Astrocyte (in vitro differentiated cells and primary cell): ENCODE results near the gene YEATS4. TPM values are rescaled to one million over a fixed set of nuclear protein-coding genes. Genes with fewer than 3 reads are reported as not detected.

ENCODE experiments used
- DNase-seq: peaks from one replicate; pipeline ENCODE4 v3.0.0-alpha.2; 2010; ENCODE audit warnings: low read depth
- FAIRE-seq: peaks from 2 replicates; lab custom pipeline; 2011; peaks lifted over from hg19 to GRCh38; lab: Jason Lieb, UNC
- H2AFZ ChIP-seq: 2 replicates; pipeline ENCODE4 v1.6.0; 2012; ENCODE audit warnings: low read depth, low read length, inconsistent platforms
- H3K27ac ChIP-seq: 2 replicates; pipeline ENCODE4 v1.5.1; 2011; ENCODE audit warnings: low read depth, low read length, inconsistent platforms
- H3K27me3 ChIP-seq: 2 replicates; pipeline ENCODE4 v1.6.0; 2011; ENCODE audit warnings: low read length, inconsistent platforms; ENCODE audit not compliant: insufficient read depth
- H3K36me3 ChIP-seq: 2 replicates; pipeline ENCODE4 v1.5.1; 2011; ENCODE audit warnings: low read length, inconsistent platforms; ENCODE audit not compliant: insufficient read depth
- H3K4me1 ChIP-seq: 2 replicates; pipeline ENCODE4 v1.5.1; 2011; ENCODE audit warnings: low read length, inconsistent platforms; ENCODE audit not compliant: insufficient read depth
- H3K4me2 ChIP-seq: 2 replicates; pipeline ENCODE4 v1.6.0; 2012; ENCODE audit warnings: low read length, inconsistent platforms
- H3K4me3 ChIP-seq: 2 replicates; pipeline ENCODE4 v1.5.1; 2011; ENCODE audit warnings: low read depth, mild to moderate bottlenecking, low read length, inconsistent platforms; ENCODE audit not compliant: insufficient read depth
- H3K79me2 ChIP-seq: 2 replicates; pipeline ENCODE4 v1.6.0; 2012; ENCODE audit warnings: mild to moderate bottlenecking, low read length, inconsistent platforms; ENCODE audit not compliant: insufficient read depth
- H3K9ac ChIP-seq: 2 replicates; pipeline ENCODE4 v1.6.0; 2012; ENCODE audit warnings: mild to moderate bottlenecking, low read length, inconsistent platforms
- H3K9me3 ChIP-seq: 2 replicates; pipeline ENCODE4 v1.5.1; 2012; ENCODE audit warnings: low read depth, mild to moderate bottlenecking, low read length, inconsistent platforms; ENCODE audit not compliant: insufficient read depth
- H4K20me1 ChIP-seq: 2 replicates; pipeline ENCODE4 v1.6.0; 2012; ENCODE audit warnings: low read length, inconsistent platforms; ENCODE audit not compliant: insufficient read depth
- H3K27ac Mint-ChIP-seq: one replicate; pipeline ENCODE4 v1.8.0; 2021; ENCODE audit warnings: mild to moderate bottlenecking, mixed read lengths; ENCODE audit not compliant: unreplicated experiment
- H3K27me3 Mint-ChIP-seq: one replicate; pipeline ENCODE4 v1.8.0; 2021; ENCODE audit warnings: low read depth, mixed read lengths; ENCODE audit not compliant: unreplicated experiment
- H3K36me3 Mint-ChIP-seq: one replicate; pipeline ENCODE4 v1.8.0; 2021; ENCODE audit warnings: low read depth, mixed read lengths; ENCODE audit not compliant: unreplicated experiment
- H3K4me1 Mint-ChIP-seq: one replicate; pipeline ENCODE4 v1.8.0; 2021; ENCODE audit warnings: low read depth, mixed read lengths; ENCODE audit not compliant: unreplicated experiment
- H3K4me3 Mint-ChIP-seq: one replicate; pipeline ENCODE4 v1.8.0; 2021; ENCODE audit warnings: mild to moderate bottlenecking, moderate library complexity, mixed read lengths; ENCODE audit not compliant: unreplicated experiment
- H3K9me3 Mint-ChIP-seq: one replicate; pipeline ENCODE4 v1.8.0; 2021; ENCODE audit warnings: mild to moderate bottlenecking, mixed read lengths; ENCODE audit not compliant: unreplicated experiment
- EZH2 ChIP-seq: IDR thresholded peaks from 2 replicates; pipeline ENCODE4 v1.6.1; 2012; ENCODE audit warnings: mild to moderate bottlenecking, low read length, inconsistent platforms; ENCODE audit not compliant: insufficient read depth
- total RNA-seq: library from RNA; stranded (reverse); gene quantifications from 2 replicates; pipeline ENCODE4 v1.2.1, GENCODE V29; 2021
- TF ChIP-seq, protein P1 (sequence below): IDR thresholded peaks from 2 replicates; pipeline ENCODE4 v1.5.1; 2011; ENCODE audit warnings: low read depth, mild to moderate bottlenecking, inconsistent platforms, low read length, moderate library complexity; ENCODE audit not compliant: insufficient read depth

Gene YEATS4
- total RNA-seq, 1 donor from 2014 or later = 11.6 TPM

DNA sequence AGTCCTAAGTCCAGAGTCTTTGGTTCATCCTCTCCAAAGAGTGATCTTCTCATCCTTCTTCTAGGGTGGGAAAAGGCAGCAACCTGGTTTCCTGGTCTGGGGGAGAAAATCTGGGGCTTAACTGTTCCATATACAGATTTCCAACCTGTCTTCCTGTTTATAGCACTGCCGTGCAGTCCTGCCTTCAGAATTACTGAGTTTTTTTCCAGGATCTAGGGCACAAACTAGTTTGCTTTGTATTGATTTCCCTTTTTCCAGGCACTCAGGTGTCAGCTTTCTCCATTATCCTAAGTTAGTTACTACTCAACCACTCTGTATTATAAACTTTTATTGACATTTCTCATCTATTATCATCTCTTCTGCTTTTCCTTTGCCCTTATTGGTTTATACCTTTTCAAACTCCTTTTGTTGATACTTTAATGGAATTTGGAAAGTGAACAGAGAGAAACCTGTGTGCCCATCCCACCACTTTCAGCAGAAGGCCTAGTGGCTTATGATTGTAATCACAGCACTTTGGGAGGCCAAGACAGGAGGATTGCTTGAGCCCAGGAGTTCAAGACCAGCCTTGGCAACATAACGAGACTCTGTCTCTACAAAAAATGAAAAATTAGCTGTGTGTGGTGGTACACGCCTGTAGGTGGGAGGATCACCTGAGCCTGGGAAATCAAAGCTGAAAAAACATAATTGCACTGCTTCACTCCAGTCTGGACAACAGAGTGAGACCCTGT is 15.5 kb upstream of the YEATS4 start:
- Mint-ChIP-seq H3K4me3 (no peak overlapping the region), H3K27ac (no peak overlapping the region), H3K4me1 (peaks cover 3% of the 10 kb centered on the region), H3K9me3 (no peaks in the 10 kb centered on the region), H3K27me3 (peaks cover 8% of the 10 kb centered on the region), H3K36me3 (no peaks in the 10 kb centered on the region)
- H3K36me3 ChIP-seq = no peaks in the 10 kb centered on the region
- H3K9me3 ChIP-seq = no peaks in the 10 kb centered on the region
- no peak overlapping the region for H2AFZ ChIP-seq
- no peak overlapping the region for H3K4me3 ChIP-seq
- peaks cover 8% of the 10 kb centered on the region for H3K27me3 ChIP-seq
- no peak overlapping the region for H3K4me2 ChIP-seq
- DNase-seq = no peak
- H3K27ac ChIP-seq = no peak overlapping the region
- no peak for TF ChIP-seq EZH2
- TF ChIP-seq, protein P1, sequence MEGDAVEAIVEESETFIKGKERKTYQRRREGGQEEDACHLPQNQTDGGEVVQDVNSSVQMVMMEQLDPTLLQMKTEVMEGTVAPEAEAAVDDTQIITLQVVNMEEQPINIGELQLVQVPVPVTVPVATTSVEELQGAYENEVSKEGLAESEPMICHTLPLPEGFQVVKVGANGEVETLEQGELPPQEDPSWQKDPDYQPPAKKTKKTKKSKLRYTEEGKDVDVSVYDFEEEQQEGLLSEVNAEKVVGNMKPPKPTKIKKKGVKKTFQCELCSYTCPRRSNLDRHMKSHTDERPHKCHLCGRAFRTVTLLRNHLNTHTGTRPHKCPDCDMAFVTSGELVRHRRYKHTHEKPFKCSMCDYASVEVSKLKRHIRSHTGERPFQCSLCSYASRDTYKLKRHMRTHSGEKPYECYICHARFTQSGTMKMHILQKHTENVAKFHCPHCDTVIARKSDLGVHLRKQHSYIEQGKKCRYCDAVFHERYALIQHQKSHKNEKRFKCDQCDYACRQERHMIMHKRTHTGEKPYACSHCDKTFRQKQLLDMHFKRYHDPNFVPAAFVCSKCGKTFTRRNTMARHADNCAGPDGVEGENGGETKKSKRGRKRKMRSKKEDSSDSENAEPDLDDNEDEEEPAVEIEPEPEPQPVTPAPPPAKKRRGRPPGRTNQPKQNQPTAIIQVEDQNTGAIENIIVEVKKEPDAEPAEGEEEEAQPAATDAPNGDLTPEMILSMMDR = no peak
- H4K20me1 ChIP-seq = no peaks in the 10 kb centered on the region
- no peaks in the 10 kb centered on the region for H3K79me2 ChIP-seq
- FAIRE-seq = no peak
- no peak overlapping the region for H3K9ac ChIP-seq
- H3K4me1 ChIP-seq = no peaks in the 10 kb centered on the region

- Histone ChIP-seq H4K20me1 (no peaks in the 10 kb centered on the region), H3K9ac (no peak overlapping the region), H3K4me1 (no peaks in the 10 kb centered on the region), H2AFZ (no peak overlapping the region), H3K79me2 (no peaks in the 10 kb centered on the region), H3K9me3 (no peaks in the 10 kb centered on the region), H3K27me3 (peaks cover 8% of the 10 kb centered on the region), H3K4me3 (no peak overlapping the region), H3K27ac (no peak overlapping the region), H3K4me2 (no peak overlapping the region), H3K36me3 (no peaks in the 10 kb centered on the region)
- no peaks in the 10 kb centered on the region for H3K36me3 Mint-ChIP-seq
- peaks cover 5% of the 10 kb centered on the region for H3K27me3 Mint-ChIP-seq
- H3K27ac Mint-ChIP-seq = no peak overlapping the region
- TF ChIP-seq EZH2 = no peak
- TF ChIP-seq, protein P1 = no peak
- FAIRE-seq (no peak), DNase-seq (no peak)
- no peak overlapping the region for H3K4me3 Mint-ChIP-seq
- H3K4me1 Mint-ChIP-seq = peaks cover 3% of the 10 kb centered on the region
- no peaks in the 10 kb centered on the region for H3K9me3 Mint-ChIP-seq
These were observed 14.5 kb upstream of the YEATS4 start for GRCh38 chr12:69345077-69345476.

DNA sequence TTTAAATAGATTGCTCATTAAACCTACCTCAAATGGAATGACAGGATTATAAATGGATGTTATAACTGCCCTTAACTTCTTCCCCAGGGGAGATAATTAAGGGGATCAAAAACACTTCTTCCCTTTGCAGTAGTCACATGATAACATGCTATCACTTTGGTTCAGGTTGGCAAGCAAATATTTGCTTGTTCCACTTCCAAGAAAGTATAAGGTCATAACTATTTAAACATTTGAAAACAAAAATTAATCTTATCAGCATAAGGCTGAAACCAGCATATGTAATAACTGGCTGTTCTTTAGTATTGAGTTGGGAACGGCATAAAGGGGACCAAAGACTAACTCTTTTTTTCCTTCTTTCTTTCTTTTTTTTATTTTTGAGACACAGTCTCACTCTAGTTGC is 13.8 kb upstream of the YEATS4 start:
- Histone ChIP-seq H3K4me3 (no peak overlapping the region), H3K36me3 (no peaks in the 10 kb centered on the region), H2AFZ (no peak overlapping the region), H3K4me2 (no peak overlapping the region), H3K79me2 (no peaks in the 10 kb centered on the region), H3K27ac (no peak overlapping the region), H3K27me3 (peaks cover 6% of the 10 kb centered on the region), H3K9me3 (no peaks in the 10 kb centered on the region), H3K9ac (no peak overlapping the region), H4K20me1 (no peaks in the 10 kb centered on the region), H3K4me1 (no peaks in the 10 kb centered on the region)
- DNase-seq = no peak
- Mint-ChIP-seq H3K9me3 (no peaks in the 10 kb centered on the region), H3K27ac (no peak overlapping the region), H3K4me1 (peaks cover 3% of the 10 kb centered on the region), H3K4me3 (no peak overlapping the region), H3K36me3 (no peaks in the 10 kb centered on the region), H3K27me3 (peaks cover 5% of the 10 kb centered on the region)
- no peak for TF ChIP-seq EZH2
- TF ChIP-seq, protein P1 = no peak
- no peak for FAIRE-seq
